ENCODE measurements around the gene UPK1A.

GRCh38 chr19:35628565-35629331 is 37.6 kb upstream of the UPK1A start, which contains the start of gene RBM42:
- TF ChIP-seq BHLHE40 (IDR thresholded peaks at IDR 0.05; ENCODE audit: low read length) (no peak), ZNF57 (CRISPR knock-in tag; IDR thresholded peaks at IDR 0.05) (no peak), SETDB1 (IDR thresholded peaks at IDR 0.05; ENCODE audit: low read length) (no peak), POLR2A (conservative IDR thresholded peaks at IDR 0.05) (peak; percentile 81), ZBTB17 (CRISPR knock-in tag; IDR thresholded peaks at IDR 0.05) (no peak), ZNF23 (CRISPR knock-in tag; IDR thresholded peaks at IDR 0.05) (no peak), YY1 (IDR thresholded peaks at IDR 0.05; ENCODE audit: borderline replicate concordance in 1 of 3, control insufficient read depth in 1 of 3, extremely low read depth in 1 of 3, insufficient read depth in 3 of 3, insufficient read length in 1 of 3, insufficient replicate concordance in 2 of 3, low read depth in 1 of 3, low read length in 2 of 3) (peak in 1 of 3 experiments; percentile 1), THRB (CRISPR knock-in tag; conservative IDR thresholded peaks at IDR 0.05) (no peak), ZNF740 (CRISPR knock-in tag; IDR thresholded peaks at IDR 0.05) (no peak), ZNF740 (tag; IDR thresholded peaks at IDR 0.05) (no peak), ARID4B (CRISPR knock-in tag; IDR thresholded peaks at IDR 0.05) (peak; percentile 58; the same call in 1 of the 2 replicates)

Measured in K562 (cell line).